Activated T-helper 9 cell treated with anti-CD3 and anti-CD28 coated beads, Interleukin-2, amount 50 U/mL, for 16 hours (primary cell): ENCODE results near the gene INS.
"Not testable (repeated sequence)": the region's sequence is repeated elsewhere in the genome, so short reads cannot be mapped to it uniquely, and the experiment has no call there.

Experiments used
- DNase-seq: peaks from one replicate; pipeline ENCODE4 v3.0.0-alpha.2; 2020; ENCODE audit warnings: low read depth

The INS gene

GRCh38 chr11:2132874-2133240, 28.2 kb downstream of the INS start:
- DNase-seq: no peak

- no peak for DNase-seq
These were observed 28.8 kb downstream of the INS start for GRCh38 chr11:2132246-2132645.

GRCh38 chr11:2131371-2132236, 29.4 kb downstream of the INS start:
- no peak for DNase-seq

GRCh38 chr11:2130881-2131352, 30.1 kb downstream of the INS start:
- no peak for DNase-seq

- DNase-seq: no peak
These were observed 31.2 kb downstream of the INS start for GRCh38 chr11:2129699-2130366.

GRCh38 chr11:2129308-2129698, 31.7 kb downstream of the INS start:
- DNase-seq: no peak

GRCh38 chr11:2128511-2129307, 32.3 kb downstream of the INS start:
- DNase-seq: no peak

- no peak for DNase-seq
These were observed 32.9 kb downstream of the INS start for GRCh38 chr11:2128130-2128510.

GRCh38 chr11:2127482-2128129, 33.4 kb downstream of the INS start:
- no peak for DNase-seq

GRCh38 chr11:2126520-2127085, 34.4 kb downstream of the INS start:
- no peak for DNase-seq

GRCh38 chr11:2124736-2125484, 36.1 kb downstream of the INS start:
- not testable (repeated sequence) for DNase-seq

- no peak for DNase-seq
These were observed 37.4 kb downstream of the INS start for GRCh38 chr11:2123628-2123960.

- DNase-seq: no peak
These were observed 37.9 kb downstream of the INS start for GRCh38 chr11:2122907-2123627.

GRCh38 chr11:2122222-2122906, 38.6 kb downstream of the INS start:
- DNase-seq: no peak

- DNase-seq: no peak
These were observed 39.5 kb downstream of the INS start for GRCh38 chr11:2121227-2122130.

GRCh38 chr11:2120359-2121100, 40.5 kb downstream of the INS start:
- no peak for DNase-seq

GRCh38 chr11:2118677-2119076, 42.3 kb downstream of the INS start:
- DNase-seq: no peak

- no peak for DNase-seq
These were observed 44.3 kb downstream of the INS start for GRCh38 chr11:2116680-2117079.
